Neural cell (in vitro differentiated cells): ENCODE data around the gene PPFIA1.

Experiments
- CTCF ChIP-seq: fragments of 450-650 bp; IDR thresholded peaks from 2 replicates; pipeline ENCODE4 v1.5.1; 2014; ENCODE audit warnings: antibody characterized with exemption, mild to moderate bottlenecking, moderate library complexity; ENCODE audit not compliant: poor library complexity, severe bottlenecking
- EP300 ChIP-seq: fragments of 450-650 bp; conservative IDR thresholded peaks from 2 replicates; pipeline ENCODE4 v1.6.1; 2014; ENCODE audit warnings: antibody characterized with exemption, mild to moderate bottlenecking, moderate library complexity; ENCODE audit not compliant: poor library complexity, severe bottlenecking
- REST ChIP-seq: IDR thresholded peaks from 2 replicates; pipeline ENCODE4 v1.6.1; 2012; ENCODE audit warnings: borderline replicate concordance
- TAF1 ChIP-seq: IDR thresholded peaks from 2 replicates; pipeline ENCODE4 v1.6.1; 2012; ENCODE audit warnings: low read depth

- TF ChIP-seq CTCF (no peak), TAF1 (no peak), REST (no peak), EP300 (no peak)
These were observed 62.1 kb downstream of the PPFIA1 start for GRCh38 chr11:70332567-70332966.
